B cell (primary cell): ENCODE results near the gene MSS51. TPM values are rescaled to one million over a fixed set of nuclear protein-coding genes. Genes with fewer than 3 reads are reported as not detected.

ENCODE experiments used
- ATAC-seq: fragments of 200-7000 bp; cut with Tn5 transposase; one replicate; pipeline ENCODE4 v1.10.0; 2021; ENCODE audit warnings: low read depth, mild to moderate bottlenecking, moderate number of reproducible peaks, moderate library complexity
- CTCF ChIA-PET: fragments of 350-600 bp; sonication (Branson Sonifier 250); formaldehyde crosslinking; loops from one replicate; lab custom pipeline; 2021; ENCODE audit warnings: antibody characterized with exemption, inconsistent platforms; lab: Charles Lee
- POLR2A ChIA-PET: fragments of 350-600 bp; sonication (Branson Sonifier 250); formaldehyde crosslinking; loops from one replicate; lab custom pipeline; 2021; ENCODE audit warnings: antibody characterized with exemption; lab: Charles Lee
- DNase-seq: peaks from one replicate; pipeline ENCODE4 v3.0.0; 2013
- H2AFZ ChIP-seq: 2 replicates; pipeline ENCODE4 v1.6.1; 2012; ENCODE audit warnings: mild to moderate bottlenecking, low read depth, low read length; ENCODE audit not compliant: insufficient read depth, poor library complexity, severe bottlenecking
- H3K27ac ChIP-seq, 2 donors: 1 replicate in 1 of 2; 2 replicates in 1 of 2; pipeline ENCODE4 v1.5.1; 2012 to 2013; ENCODE audit warnings: low read length in 2 of 2, mild to moderate bottlenecking in 2 of 2, moderate library complexity in 1 of 2
- H3K27me3 ChIP-seq, 4 experiments: fragments of 200-600 bp in 1 of 4; sonication (generic) in 1 of 4; replicated peaks in 1 of 4; 1 replicate in 2 of 4; 2 replicates in 2 of 4; pipeline versions ENCODE4 v1.6.1 to v1.7.0; 2013 to 2016; ENCODE audit warnings: low read length in 3 of 4, mild to moderate bottlenecking in 2 of 4, mixed read lengths in 1 of 4, moderate library complexity in 1 of 4; ENCODE audit not compliant: insufficient read depth in 4 of 4, control insufficient read depth in 3 of 4; ENCODE audit errors: control extremely low read depth in 1 of 4
- H3K36me3 ChIP-seq, 2 experiments: replicated peaks in 1 of 2; 1 replicate in 1 of 2; 2 replicates in 1 of 2; pipeline versions ENCODE4 v1.6.1 to v1.7.1; 2013; ENCODE audit warnings: low read length in 1 of 2; ENCODE audit not compliant: insufficient read depth in 2 of 2, control insufficient read depth in 1 of 2; ENCODE audit errors: control extremely low read depth in 1 of 2, extremely low read depth in 1 of 2
- H3K4me1 ChIP-seq, 2 donors: fragments of 200-600 bp in 1 of 2; sonication (generic) in 1 of 2; 1 replicate in 1 of 2; 2 replicates in 1 of 2; pipeline versions ENCODE4 v1.5.1 to v1.6.1; 2013 to 2017; ENCODE audit warnings: low read length in 2 of 2; ENCODE audit not compliant: control insufficient read depth in 2 of 2, insufficient read depth in 2 of 2
- H3K4me2 ChIP-seq: replicated peaks from 2 replicates; pipeline ENCODE3; 2012; ENCODE audit warnings: mild to moderate bottlenecking, low read depth, low read length; ENCODE audit not compliant: poor library complexity, severe bottlenecking
- H3K4me3 ChIP-seq, 5 experiments: fragments of 200-600 bp in 1 of 5; sonication (generic) in 1 of 5; 1 replicate in 3 of 5; 2 replicates in 2 of 5; pipeline versions ENCODE4 v1.5.1 to v1.7.0; 2011 to 2016; ENCODE audit warnings: low read length in 4 of 5, mild to moderate bottlenecking in 4 of 5, low read depth in 2 of 5, control low read depth in 1 of 5, moderate library complexity in 1 of 5; ENCODE audit not compliant: insufficient read depth in 1 of 5; ENCODE audit errors: control extremely low read depth in 1 of 5, extremely low read depth in 1 of 5
- H3K79me2 ChIP-seq: fragments of 200-600 bp; sonication (generic); one replicate; pipeline ENCODE4 v1.6.0; 2016; ENCODE audit warnings: low read length; ENCODE audit not compliant: control insufficient read depth, insufficient read depth
- H3K9ac ChIP-seq: fragments of 200-600 bp; sonication (generic); 2 replicates; pipeline ENCODE4 v1.6.1; 2017; ENCODE audit warnings: mild to moderate bottlenecking, low read length, moderate library complexity
- H3K9me3 ChIP-seq, 3 donors: one replicate each; pipeline versions ENCODE4 v1.6.1 to v1.7.1; 2013; ENCODE audit warnings: low read length in 2 of 3; ENCODE audit not compliant: control insufficient read depth in 2 of 3, insufficient read depth in 1 of 3; ENCODE audit errors: control extremely low read depth in 1 of 3
- H4K20me1 ChIP-seq: 2 replicates; pipeline ENCODE4 v1.6.0; 2012; ENCODE audit warnings: mild to moderate bottlenecking, low read length; ENCODE audit not compliant: insufficient read depth, control insufficient read depth, poor library complexity, severe bottlenecking
- H3K27ac Mint-ChIP-seq: one replicate; pipeline ENCODE4 v1.8.0; 2021; ENCODE audit warnings: mixed read lengths
- H3K27me3 Mint-ChIP-seq: one replicate; pipeline ENCODE4 v1.8.0; 2021; ENCODE audit warnings: mixed read lengths
- H3K4me1 Mint-ChIP-seq: one replicate; pipeline ENCODE4 v1.8.0; 2021; ENCODE audit warnings: mixed read lengths
- H3K4me3 Mint-ChIP-seq: one replicate; pipeline ENCODE4 v1.8.0; 2021; ENCODE audit warnings: mixed read lengths
- H3K9me3 Mint-ChIP-seq: one replicate; pipeline ENCODE4 v1.8.0; 2022; ENCODE audit warnings: mixed read lengths; ENCODE audit not compliant: insufficient read depth
- CTCF ChIP-seq: fragments of 200-600 bp; IDR thresholded peaks from one replicate; pipeline ENCODE4 v1.8.0; 2022; ENCODE audit warnings: antibody characterized with exemption, mild to moderate bottlenecking
- EZH2 ChIP-seq: IDR thresholded peaks from 2 replicates; pipeline ENCODE4 v1.6.1; 2012; ENCODE audit warnings: borderline replicate concordance, low read depth, mild to moderate bottlenecking, moderate library complexity, low read length; ENCODE audit not compliant: insufficient read depth, poor library complexity, severe bottlenecking
- WGBS: methylation state at CpG from one replicate; pipeline ENCODE4 v1.1.5; 2013; ENCODE audit warnings: missing lambda C conversion rate; ENCODE audit not compliant: insufficient coverage; 5-methylcytosine and 5-hydroxymethylcytosine counted together
- intact Hi-C: fragments of 100-400 bp; cut with micrococcal nuclease; formaldehyde crosslinking; loops from one replicate; pipeline ENCODE4 v1.10.0; 2022
- polyA plus RNA-seq: library from polyadenylated mRNA; depleted of rRNA; stranded (reverse); fragments of >200 nt; gene quantifications from 2 replicates; pipeline ENCODE4 v1.2.3, GENCODE V29; 2012
- total RNA-seq, 2 donors: library from RNA; stranded (reverse); fragments of 120-200 nt in 1 of 2; gene quantifications; 1 replicate in 1 of 2; 2 replicates in 1 of 2; pipeline versions ENCODE4 v1.2.3 to v1.2.4, GENCODE V29; 2013 to 2022

The MSS51 gene
- total and polyA plus RNA-seq, 2 donors (not counting 1 experiment from before 2014, with no cell fraction given) = 4.7 to 6.4 TPM

- ATAC-seq = no peak
- Histone ChIP-seq H3K9me3 (no peaks in the 10 kb centered on the region), H3K36me3 (peaks cover 29 to 66% of the 10 kb centered on the region in 2 experiments), H3K9ac (no peak overlapping the region), H3K4me1 (no peaks in the 10 kb centered on the region), H2AFZ (no peak overlapping the region), H3K79me2 (no peaks in the 10 kb centered on the region), H3K4me3 (no peak overlapping the region), H3K4me2 (no peak overlapping the region), H3K27me3 (no peaks in the 10 kb centered on the region), H4K20me1 (no peaks in the 10 kb centered on the region), H3K27ac (peak overlapping the region in 1 of 2 donors; percentile 8)
- DNase-seq = peak; percentile 20
- TF ChIP-seq CTCF (no peak), EZH2 (no peak)
- no CpG with 5 or more reads among the region's 1 CpG for WGBS
- Mint-ChIP-seq H3K4me1 (peaks cover 5% of the 10 kb centered on the region), H3K4me3 (no peak overlapping the region), H3K27me3 (no peaks in the 10 kb centered on the region), H3K27ac (peak overlapping the region; percentile 58), H3K9me3 (no peaks in the 10 kb centered on the region)
- POLR2A ChIA-PET = no interaction called here
- CTCF ChIA-PET = no interaction called here
- intact Hi-C loops = no loop called here
Observed at GRCh38 chr10:73379064-73379748, 54.2 kb downstream of the MSS51 start.

GRCh38 chr10:73376679-73377078, 56.7 kb downstream of the MSS51 start:
- Histone ChIP-seq H3K27ac (no peak overlapping the region), H3K79me2 (no peaks in the 10 kb centered on the region), H3K4me2 (no peak overlapping the region), H3K36me3 (peaks cover 23 to 49% of the 10 kb centered on the region in 2 experiments), H3K4me3 (no peak overlapping the region), H4K20me1 (no peaks in the 10 kb centered on the region), H2AFZ (no peak overlapping the region), H3K4me1 (no peaks in the 10 kb centered on the region), H3K9ac (no peak overlapping the region), H3K9me3 (no peaks in the 10 kb centered on the region), H3K27me3 (no peaks in the 10 kb centered on the region)
- no peak for ATAC-seq
- no CpG with 5 or more reads among the region's 3 CpGs for WGBS
- intact Hi-C loops = no loop called here
- Mint-ChIP-seq H3K4me3 (no peak overlapping the region), H3K27ac (no peak overlapping the region), H3K9me3 (no peaks in the 10 kb centered on the region), H3K4me1 (peaks cover 5% of the 10 kb centered on the region), H3K27me3 (no peaks in the 10 kb centered on the region)
- ChIA-PET POLR2A (no interaction called here), CTCF (no interaction called here)
- no peak for DNase-seq
- TF ChIP-seq EZH2 (no peak), CTCF (no peak)
